ENCODE measurements around the gene PPCS. TPM values are rescaled to one million over a fixed set of nuclear protein-coding genes. Genes with fewer than 3 reads are reported as not detected.

PPCS gene
- total RNA-seq, 1 experiment from 2014 or later, result 73.0 TPM

GRCh38 chr1:42418516-42418915 is 37.8 kb upstream of the PPCS start:
- Histone ChIP-seq H3K9me2 (ENCODE audit: insufficient read depth) (no peaks in the 10 kb centered on the region), H3K4me3 (no peak overlapping the region), H3K27me3 (ENCODE audit: insufficient read depth, low read depth) (no peaks in the 10 kb centered on the region), H3K4me2 (no peak overlapping the region), H3K36me3 (ENCODE audit: low read depth) (no peaks in the 10 kb centered on the region), H3K4me1 (replicated peaks; ENCODE audit: insufficient read depth) (no peaks in the 10 kb centered on the region), H4K20me1 (ENCODE audit: insufficient read depth) (no peaks in the 10 kb centered on the region; the same call in 1 of the 2 replicates), H3F3A (ENCODE audit: insufficient read depth, low read depth) (no peaks in the 10 kb centered on the region), H2AFZ (no peak overlapping the region), H3K79me2 (ENCODE audit: low read depth) (no peaks in the 10 kb centered on the region), H3K27ac (no peak overlapping the region), H3K9me3 (ENCODE audit: insufficient read depth, low read depth) (no peaks in the 10 kb centered on the region)
- no peak for TF ChIP-seq CTCF (conservative IDR thresholded peaks at IDR 0.05)
- no peak for TF ChIP-seq EZH2 (IDR thresholded peaks at IDR 0.05; ENCODE audit: low read depth)
- no TSS peak for BruUV-seq (replicated peaks)
- intact Hi-C loops (cut with micrococcal nuclease; ENCODE audit: unreplicated experiment), result no loop called here
- ChIA-PET POLR2A (ENCODE audit: unreplicated experiment) (no interaction called here), CTCF (no interaction called here)
- no peak for DNase-seq

DNA sequence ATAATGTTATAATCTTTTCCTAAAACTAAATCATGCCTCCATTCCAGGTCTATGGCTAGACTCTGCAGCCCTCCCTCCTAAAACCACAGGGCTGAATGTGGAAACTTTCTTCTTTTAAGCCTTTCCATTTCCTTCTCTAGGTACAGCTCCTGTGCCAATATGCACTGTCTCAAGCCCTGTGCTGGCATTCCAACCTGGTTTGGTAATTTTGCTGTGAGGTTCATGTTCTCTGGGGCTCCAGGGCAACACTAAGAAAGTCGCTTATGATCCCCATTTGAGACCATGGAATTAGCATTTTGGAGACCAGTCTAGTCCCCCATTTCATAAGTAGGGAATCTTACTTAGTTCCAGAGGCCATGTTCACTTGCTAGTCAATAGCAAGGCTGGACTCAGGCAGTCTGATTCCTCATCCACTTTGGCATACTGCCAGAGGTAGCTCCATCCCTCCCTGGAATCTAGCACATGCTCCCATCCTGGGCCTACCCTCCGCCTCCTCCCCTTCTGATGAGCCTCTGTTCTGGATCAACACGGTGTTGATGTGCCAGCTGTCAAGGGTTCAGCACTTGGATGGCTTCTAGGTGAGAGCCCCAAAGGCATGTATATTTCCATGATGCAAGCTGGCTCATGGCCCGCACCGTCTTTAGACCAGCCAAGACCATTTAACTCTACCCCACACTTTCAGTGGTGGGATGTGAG is 37.1 kb upstream of the PPCS start:
- Histone ChIP-seq H3F3A (ENCODE audit: insufficient read depth, low read depth) (no peaks in the 10 kb centered on the region), H3K4me3 (no peak overlapping the region), H3K9me3 (ENCODE audit: insufficient read depth, low read depth) (no peaks in the 10 kb centered on the region), H3K27ac (no peak overlapping the region), H3K79me2 (ENCODE audit: low read depth) (no peaks in the 10 kb centered on the region), H2AFZ (no peak overlapping the region), H3K27me3 (ENCODE audit: insufficient read depth, low read depth) (no peaks in the 10 kb centered on the region), H3K4me1 (replicated peaks; ENCODE audit: insufficient read depth) (peaks cover 7% of the 10 kb centered on the region), H3K36me3 (ENCODE audit: low read depth) (no peaks in the 10 kb centered on the region), H3K9me2 (ENCODE audit: insufficient read depth) (no peaks in the 10 kb centered on the region), H3K4me2 (no peak overlapping the region), H4K20me1 (ENCODE audit: insufficient read depth) (no peaks in the 10 kb centered on the region; the same call in 1 of the 2 replicates)
- intact Hi-C loops (cut with micrococcal nuclease; ENCODE audit: unreplicated experiment), result no loop called here
- ChIA-PET POLR2A (ENCODE audit: unreplicated experiment) (no interaction called here), CTCF (no interaction called here)
- no peak for DNase-seq
- no TSS peak for BruUV-seq (replicated peaks)
- no peak for TF ChIP-seq EZH2 (IDR thresholded peaks at IDR 0.05; ENCODE audit: low read depth)
- no peak for TF ChIP-seq CTCF (conservative IDR thresholded peaks at IDR 0.05)

- DNase-seq, result no peak
- no peak overlapping the region for H3K4me3 ChIP-seq
- no peaks in the 10 kb centered on the region for H3K79me2 ChIP-seq (ENCODE audit: low read depth)
- no peaks in the 10 kb centered on the region for H3K27me3 ChIP-seq (ENCODE audit: insufficient read depth, low read depth)
- ChIA-PET CTCF (no interaction called here), POLR2A (ENCODE audit: unreplicated experiment) (interaction anchor here (0.8 kb wide), 1 partner anchor 532 kb away, joined by 3 read pairs; no protein-coding TSS in a partner anchor)
- H3F3A ChIP-seq (ENCODE audit: insufficient read depth, low read depth), result no peaks in the 10 kb centered on the region
- no peaks in the 10 kb centered on the region for H3K36me3 ChIP-seq (ENCODE audit: low read depth)
- no peaks in the 10 kb centered on the region; the same call in 1 of the 2 replicates for H4K20me1 ChIP-seq (ENCODE audit: insufficient read depth)
- H3K9me2 ChIP-seq (ENCODE audit: insufficient read depth), result no peaks in the 10 kb centered on the region
- no peak overlapping the region for H2AFZ ChIP-seq
- intact Hi-C loops (cut with micrococcal nuclease; ENCODE audit: unreplicated experiment), result no loop called here
- no peaks in the 10 kb centered on the region for H3K9me3 ChIP-seq (ENCODE audit: insufficient read depth, low read depth)
- no TSS peak for BruUV-seq (replicated peaks)
- H3K27ac ChIP-seq, result no peak overlapping the region
- TF ChIP-seq EZH2 (IDR thresholded peaks at IDR 0.05; ENCODE audit: low read depth) (no peak), CTCF (conservative IDR thresholded peaks at IDR 0.05) (no peak)
- no peak overlapping the region for H3K4me2 ChIP-seq
- H3K4me1 ChIP-seq (replicated peaks; ENCODE audit: insufficient read depth), result peaks cover 10% of the 10 kb centered on the region
Measured at GRCh38 chr1:42420121-42420520, 36.2 kb upstream of the PPCS start.
